Neural cell (in vitro differentiated cells): Measurements from ENCODE around the gene HDAC9.

Experiments used
- EP300 ChIP-seq: fragments of 450-650 bp; conservative IDR thresholded peaks from 2 replicates; pipeline ENCODE4 v1.6.1; 2014; ENCODE audit warnings: antibody characterized with exemption, mild to moderate bottlenecking, moderate library complexity; ENCODE audit not compliant: poor library complexity, severe bottlenecking
- EZH2 ChIP-seq: fragments of 200-600, 300-800 bp; shearing (Covaris generic), sonication (generic); IDR thresholded peaks from 2 replicates; pipeline ENCODE4 v1.6.1; 2014; ENCODE audit warnings: antibody characterized with exemption, low read length, borderline replicate concordance, mild to moderate bottlenecking; ENCODE audit not compliant: insufficient read depth, poor library complexity, severe bottlenecking
- POLR2AphosphoS5 ChIP-seq: IDR thresholded peaks from 2 replicates; pipeline ENCODE4 v1.6.1; 2012
- RAD21 ChIP-seq: fragments of 450-650 bp; conservative IDR thresholded peaks from 2 replicates; pipeline ENCODE4 v1.6.1; 2014; ENCODE audit warnings: antibody characterized with exemption, mild to moderate bottlenecking, moderate library complexity
- SMC3 ChIP-seq: fragments of 450-650 bp; conservative IDR thresholded peaks from 2 replicates; pipeline ENCODE4 v1.6.1; 2014; ENCODE audit warnings: antibody characterized with exemption, mild to moderate bottlenecking, moderate library complexity; ENCODE audit not compliant: poor library complexity
- TAF1 ChIP-seq: IDR thresholded peaks from 2 replicates; pipeline ENCODE4 v1.6.1; 2012; ENCODE audit warnings: low read depth
- TF ChIP-seq, protein P1 (sequence below): fragments of 450-650 bp; IDR thresholded peaks from 2 replicates; pipeline ENCODE4 v1.5.1; 2014; ENCODE audit warnings: antibody characterized with exemption, mild to moderate bottlenecking, moderate library complexity; ENCODE audit not compliant: poor library complexity, severe bottlenecking

DNA sequence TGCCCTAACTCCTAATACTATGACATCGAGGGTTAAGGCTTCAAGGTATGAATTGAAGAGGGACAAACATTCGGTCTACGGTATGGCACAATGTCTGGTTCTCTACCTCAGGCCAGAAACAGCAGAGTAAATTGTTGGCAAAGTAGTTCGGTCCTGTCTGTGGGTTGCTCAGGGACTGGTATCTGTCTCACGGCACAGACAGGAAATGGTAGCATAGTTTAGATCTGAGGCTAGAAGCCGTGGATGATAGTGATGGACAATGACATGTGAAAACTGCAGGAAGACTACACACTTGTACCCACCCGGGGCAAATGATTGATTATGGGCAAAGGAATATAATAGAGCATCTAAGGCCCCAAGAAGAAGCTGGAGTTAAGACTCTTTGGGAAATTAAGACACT is 515.7 kb downstream of the HDAC9 start:
- no peak for TF ChIP-seq EP300
- TF ChIP-seq, protein P1, sequence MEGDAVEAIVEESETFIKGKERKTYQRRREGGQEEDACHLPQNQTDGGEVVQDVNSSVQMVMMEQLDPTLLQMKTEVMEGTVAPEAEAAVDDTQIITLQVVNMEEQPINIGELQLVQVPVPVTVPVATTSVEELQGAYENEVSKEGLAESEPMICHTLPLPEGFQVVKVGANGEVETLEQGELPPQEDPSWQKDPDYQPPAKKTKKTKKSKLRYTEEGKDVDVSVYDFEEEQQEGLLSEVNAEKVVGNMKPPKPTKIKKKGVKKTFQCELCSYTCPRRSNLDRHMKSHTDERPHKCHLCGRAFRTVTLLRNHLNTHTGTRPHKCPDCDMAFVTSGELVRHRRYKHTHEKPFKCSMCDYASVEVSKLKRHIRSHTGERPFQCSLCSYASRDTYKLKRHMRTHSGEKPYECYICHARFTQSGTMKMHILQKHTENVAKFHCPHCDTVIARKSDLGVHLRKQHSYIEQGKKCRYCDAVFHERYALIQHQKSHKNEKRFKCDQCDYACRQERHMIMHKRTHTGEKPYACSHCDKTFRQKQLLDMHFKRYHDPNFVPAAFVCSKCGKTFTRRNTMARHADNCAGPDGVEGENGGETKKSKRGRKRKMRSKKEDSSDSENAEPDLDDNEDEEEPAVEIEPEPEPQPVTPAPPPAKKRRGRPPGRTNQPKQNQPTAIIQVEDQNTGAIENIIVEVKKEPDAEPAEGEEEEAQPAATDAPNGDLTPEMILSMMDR, result no peak
- TF ChIP-seq TAF1, result no peak
- no peak for TF ChIP-seq POLR2AphosphoS5
- no peak for TF ChIP-seq SMC3
- no peak for TF ChIP-seq RAD21
- no peak for TF ChIP-seq EZH2
